ENCODE results near the gene TUT1.

The TUT1 gene

DNA sequence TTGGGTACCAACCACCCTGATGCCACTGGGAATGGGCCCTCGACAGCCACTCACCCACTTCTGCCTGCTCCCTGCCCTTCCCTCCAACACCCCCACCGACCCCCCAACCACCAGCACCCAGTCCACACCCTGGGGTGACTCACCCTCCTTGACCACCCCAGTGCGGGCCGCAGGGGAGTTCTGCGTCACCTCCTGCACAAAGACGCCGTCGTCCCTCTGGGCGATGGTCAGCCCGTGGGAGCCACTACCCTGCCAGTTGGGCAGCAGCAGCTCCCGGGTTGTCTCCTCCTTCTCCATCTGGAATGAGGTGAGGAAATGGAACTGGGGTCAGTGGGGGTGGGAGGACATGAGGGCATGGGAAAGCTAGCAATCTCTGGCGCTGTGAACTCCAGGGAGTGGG, 55.5 kb downstream of the TUT1 start:
- no peaks in the 10 kb centered on the region for H4K20me1 ChIP-seq (ENCODE audit: low read depth, low read length)
- H2AFZ ChIP-seq (ENCODE audit: low read depth, low read length, severe bottlenecking), result no peak overlapping the region
- H3K9ac ChIP-seq (ENCODE audit: low read length), result no peak overlapping the region
- no peak for TF ChIP-seq EZH2phosphoT487 (conservative IDR thresholded peaks at IDR 0.05; ENCODE audit: low read length)
- TF ChIP-seq, protein P1, sequence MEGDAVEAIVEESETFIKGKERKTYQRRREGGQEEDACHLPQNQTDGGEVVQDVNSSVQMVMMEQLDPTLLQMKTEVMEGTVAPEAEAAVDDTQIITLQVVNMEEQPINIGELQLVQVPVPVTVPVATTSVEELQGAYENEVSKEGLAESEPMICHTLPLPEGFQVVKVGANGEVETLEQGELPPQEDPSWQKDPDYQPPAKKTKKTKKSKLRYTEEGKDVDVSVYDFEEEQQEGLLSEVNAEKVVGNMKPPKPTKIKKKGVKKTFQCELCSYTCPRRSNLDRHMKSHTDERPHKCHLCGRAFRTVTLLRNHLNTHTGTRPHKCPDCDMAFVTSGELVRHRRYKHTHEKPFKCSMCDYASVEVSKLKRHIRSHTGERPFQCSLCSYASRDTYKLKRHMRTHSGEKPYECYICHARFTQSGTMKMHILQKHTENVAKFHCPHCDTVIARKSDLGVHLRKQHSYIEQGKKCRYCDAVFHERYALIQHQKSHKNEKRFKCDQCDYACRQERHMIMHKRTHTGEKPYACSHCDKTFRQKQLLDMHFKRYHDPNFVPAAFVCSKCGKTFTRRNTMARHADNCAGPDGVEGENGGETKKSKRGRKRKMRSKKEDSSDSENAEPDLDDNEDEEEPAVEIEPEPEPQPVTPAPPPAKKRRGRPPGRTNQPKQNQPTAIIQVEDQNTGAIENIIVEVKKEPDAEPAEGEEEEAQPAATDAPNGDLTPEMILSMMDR (IDR thresholded peaks at IDR 0.05; ENCODE audit: insufficient read depth, low read length, poor library complexity, severe bottlenecking), result no peak
- no peaks in the 10 kb centered on the region for H3K9me2 ChIP-seq (replicated peaks; ENCODE audit: insufficient read depth, low read length)
- H3K27me3 ChIP-seq (ENCODE audit: low read length), result no peaks in the 10 kb centered on the region
- H3K79me2 ChIP-seq (ENCODE audit: insufficient read depth, low read length), result no peaks in the 10 kb centered on the region
- H3K4me3 ChIP-seq (ENCODE audit: insufficient read depth, low read length, poor library complexity, severe bottlenecking), result no peak overlapping the region
- no peaks in the 10 kb centered on the region for H3K36me3 ChIP-seq (ENCODE audit: low read length)
- no peaks in the 10 kb centered on the region for H3F3A ChIP-seq (ENCODE audit: insufficient read depth)
- no peak overlapping the region for H3K27ac ChIP-seq (ENCODE audit: low read depth, low read length)
- H3K9me3 ChIP-seq (ENCODE audit: insufficient read depth, low read length), result no peaks in the 10 kb centered on the region
- no peak overlapping the region for H3K4me2 ChIP-seq (ENCODE audit: low read depth, low read length, poor library complexity, severe bottlenecking)

GRCh38 chr11:62534779-62535545, 56.4 kb downstream of the TUT1 start:
- no peak overlapping the region for H3K4me2 ChIP-seq (ENCODE audit: low read depth, low read length, poor library complexity, severe bottlenecking)
- H3K79me2 ChIP-seq (ENCODE audit: insufficient read depth, low read length), result no peaks in the 10 kb centered on the region
- H3K4me3 ChIP-seq (ENCODE audit: insufficient read depth, low read length, poor library complexity, severe bottlenecking), result no peak overlapping the region
- no peaks in the 10 kb centered on the region for H3F3A ChIP-seq (ENCODE audit: insufficient read depth)
- TF ChIP-seq EZH2phosphoT487 (conservative IDR thresholded peaks at IDR 0.05; ENCODE audit: low read length), result no peak
- TF ChIP-seq, protein P1 (IDR thresholded peaks at IDR 0.05; ENCODE audit: insufficient read depth, low read length, poor library complexity, severe bottlenecking), result no peak
- H3K9ac ChIP-seq (ENCODE audit: low read length), result no peak overlapping the region
- H2AFZ ChIP-seq (ENCODE audit: low read depth, low read length, severe bottlenecking), result no peak overlapping the region
- no peaks in the 10 kb centered on the region for H3K36me3 ChIP-seq (ENCODE audit: low read length)
- H3K9me2 ChIP-seq (replicated peaks; ENCODE audit: insufficient read depth, low read length), result no peaks in the 10 kb centered on the region
- no peaks in the 10 kb centered on the region for H3K27me3 ChIP-seq (ENCODE audit: low read length)
- no peaks in the 10 kb centered on the region for H3K9me3 ChIP-seq (ENCODE audit: insufficient read depth, low read length)
- H4K20me1 ChIP-seq (ENCODE audit: low read depth, low read length), result no peaks in the 10 kb centered on the region
- no peak overlapping the region for H3K27ac ChIP-seq (ENCODE audit: low read depth, low read length)

DNA sequence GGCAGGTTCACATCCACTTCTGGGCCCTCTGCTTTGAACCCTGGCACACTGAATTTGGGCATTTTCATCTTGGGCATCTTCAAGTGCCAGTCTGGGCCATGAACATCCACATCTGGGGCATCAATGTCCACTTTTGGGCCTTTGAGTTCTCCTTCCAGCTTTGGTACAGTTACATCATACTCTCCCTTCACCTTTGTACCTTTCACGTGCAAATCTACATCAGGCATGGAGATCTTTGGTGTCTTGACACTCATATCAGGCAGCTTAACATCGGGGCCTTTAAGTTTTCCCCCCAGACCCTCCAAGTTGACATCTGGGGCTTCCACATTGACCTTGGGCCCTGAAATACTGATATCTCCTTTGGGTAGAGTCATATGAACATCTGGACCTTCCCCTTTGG, 59.2 kb downstream of the TUT1 start:
- no peak overlapping the region for H3K27ac ChIP-seq (ENCODE audit: low read depth, low read length)
- H3K4me3 ChIP-seq (ENCODE audit: insufficient read depth, low read length, poor library complexity, severe bottlenecking), result no peak overlapping the region
- no peaks in the 10 kb centered on the region for H3K27me3 ChIP-seq (ENCODE audit: low read length)
- no peaks in the 10 kb centered on the region for H3K79me2 ChIP-seq (ENCODE audit: insufficient read depth, low read length)
- no peaks in the 10 kb centered on the region for H4K20me1 ChIP-seq (ENCODE audit: low read depth, low read length)
- H2AFZ ChIP-seq (ENCODE audit: low read depth, low read length, severe bottlenecking), result no peak overlapping the region
- H3F3A ChIP-seq (ENCODE audit: insufficient read depth), result no peaks in the 10 kb centered on the region
- H3K9me2 ChIP-seq (replicated peaks; ENCODE audit: insufficient read depth, low read length), result no peaks in the 10 kb centered on the region
- no peaks in the 10 kb centered on the region for H3K36me3 ChIP-seq (ENCODE audit: low read length)
- H3K9me3 ChIP-seq (ENCODE audit: insufficient read depth, low read length), result no peaks in the 10 kb centered on the region
- no peak overlapping the region for H3K4me2 ChIP-seq (ENCODE audit: low read depth, low read length, poor library complexity, severe bottlenecking)
- H3K9ac ChIP-seq (ENCODE audit: low read length), result no peak overlapping the region
- TF ChIP-seq, protein P1 (IDR thresholded peaks at IDR 0.05; ENCODE audit: insufficient read depth, low read length, poor library complexity, severe bottlenecking), result no peak
- TF ChIP-seq EZH2phosphoT487 (conservative IDR thresholded peaks at IDR 0.05; ENCODE audit: low read length), result no peak
